Osteocyte (in vitro differentiated cells): ENCODE measurements around the gene SLC22A23. TPM values are rescaled to one million over a fixed set of nuclear protein-coding genes. Genes with fewer than 3 reads are reported as not detected.

Experiments
- DNase-seq: peaks from one replicate; pipeline ENCODE4 v3.0.0; 2021; ENCODE audit warnings: mixed read lengths; ENCODE audit not compliant: unreplicated experiment; ENCODE audit errors: extremely low spot score
- H3K27ac Mint-ChIP-seq: one replicate; pipeline ENCODE4 v1.8.0; 2021; ENCODE audit warnings: mild to moderate bottlenecking, mixed read lengths; ENCODE audit not compliant: unreplicated experiment
- H3K27me3 Mint-ChIP-seq: one replicate; pipeline ENCODE4 v1.8.0; 2021; ENCODE audit warnings: mixed read lengths; ENCODE audit not compliant: unreplicated experiment
- H3K36me3 Mint-ChIP-seq: one replicate; pipeline ENCODE4 v1.8.0; 2021; ENCODE audit warnings: mixed read lengths; ENCODE audit not compliant: unreplicated experiment
- H3K4me1 Mint-ChIP-seq: one replicate; pipeline ENCODE4 v1.8.0; 2021; ENCODE audit warnings: mixed read lengths; ENCODE audit not compliant: unreplicated experiment
- H3K4me3 Mint-ChIP-seq: one replicate; pipeline ENCODE4 v1.8.0; 2021; ENCODE audit warnings: mild to moderate bottlenecking, moderate library complexity, mixed read lengths; ENCODE audit not compliant: unreplicated experiment
- H3K9me3 Mint-ChIP-seq: one replicate; pipeline ENCODE4 v1.8.0; 2021; ENCODE audit warnings: mixed read lengths; ENCODE audit not compliant: unreplicated experiment
- CTCF ChIP-seq: fragments of 200-600 bp; sonication (generic); IDR thresholded peaks from 2 replicates; pipeline ENCODE4 v1.5.0; 2021; ENCODE audit warnings: antibody characterized with exemption, mild to moderate bottlenecking, moderate library complexity
- total RNA-seq: library from RNA; stranded (reverse); gene quantifications from 2 replicates; pipeline ENCODE4 v1.2.1, GENCODE V29; 2021

SLC22A23 gene
- total RNA-seq, 1 donor from 2014 or later = 10.4 TPM

- Mint-ChIP-seq H3K27me3 (no peaks in the 10 kb centered on the region), H3K9me3 (no peaks in the 10 kb centered on the region), H3K4me1 (peaks cover 14% of the 10 kb centered on the region), H3K4me3 (no peak overlapping the region), H3K36me3 (no peaks in the 10 kb centered on the region), H3K27ac (no peak overlapping the region)
- no peak for DNase-seq
- no peak for TF ChIP-seq CTCF
Observed at GRCh38 chr6:3471711-3472110, 14.9 kb upstream of the SLC22A23 start.

- peaks cover 14% of the 10 kb centered on the region for H3K4me1 Mint-ChIP-seq
Observed at GRCh38 chr6:3471286-3471685, 14.4 kb upstream of the SLC22A23 start.

GRCh38 chr6:3468585-3468984 lies 11.7 kb upstream of the SLC22A23 start:
- H3K27ac Mint-ChIP-seq = no peak overlapping the region
- no peak for DNase-seq
- no peaks in the 10 kb centered on the region for H3K27me3 Mint-ChIP-seq
- H3K4me3 Mint-ChIP-seq = no peak overlapping the region
- H3K4me1 Mint-ChIP-seq = peaks cover 10% of the 10 kb centered on the region
- no peaks in the 10 kb centered on the region for H3K9me3 Mint-ChIP-seq
- no peaks in the 10 kb centered on the region for H3K36me3 Mint-ChIP-seq
- TF ChIP-seq CTCF = no peak

More at GRCh38 chr6:3471286-3471685, 14.4 kb upstream of the SLC22A23 start:
- no peak for TF ChIP-seq CTCF
- no peak overlapping the region for H3K4me3 Mint-ChIP-seq
- no peaks in the 10 kb centered on the region for H3K9me3 Mint-ChIP-seq
- no peak for DNase-seq
- H3K27ac Mint-ChIP-seq = no peak overlapping the region
- H3K27me3 Mint-ChIP-seq = no peaks in the 10 kb centered on the region
- no peaks in the 10 kb centered on the region for H3K36me3 Mint-ChIP-seq

GRCh38 chr6:3467996-3468395 lies 11.1 kb upstream of the SLC22A23 start:
- TF ChIP-seq CTCF = no peak
- peaks cover 6% of the 10 kb centered on the region for H3K4me1 Mint-ChIP-seq
- H3K27me3 Mint-ChIP-seq = no peaks in the 10 kb centered on the region
- H3K4me3 Mint-ChIP-seq = no peak overlapping the region
- no peaks in the 10 kb centered on the region for H3K36me3 Mint-ChIP-seq
- DNase-seq = no peak
- H3K27ac Mint-ChIP-seq = no peak overlapping the region
- H3K9me3 Mint-ChIP-seq = no peaks in the 10 kb centered on the region

- H3K4me1 Mint-ChIP-seq = no peaks in the 10 kb centered on the region
- H3K27me3 Mint-ChIP-seq = no peaks in the 10 kb centered on the region
- no peak for TF ChIP-seq CTCF
- no peaks in the 10 kb centered on the region for H3K36me3 Mint-ChIP-seq
- no peaks in the 10 kb centered on the region for H3K9me3 Mint-ChIP-seq
- H3K4me3 Mint-ChIP-seq = no peak overlapping the region
- H3K27ac Mint-ChIP-seq = no peak overlapping the region
- DNase-seq = no peak
Observed at GRCh38 chr6:3466488-3467219, 9.8 kb upstream of the SLC22A23 start.
